ENCODE results near the gene PYROXD2.

DNA sequence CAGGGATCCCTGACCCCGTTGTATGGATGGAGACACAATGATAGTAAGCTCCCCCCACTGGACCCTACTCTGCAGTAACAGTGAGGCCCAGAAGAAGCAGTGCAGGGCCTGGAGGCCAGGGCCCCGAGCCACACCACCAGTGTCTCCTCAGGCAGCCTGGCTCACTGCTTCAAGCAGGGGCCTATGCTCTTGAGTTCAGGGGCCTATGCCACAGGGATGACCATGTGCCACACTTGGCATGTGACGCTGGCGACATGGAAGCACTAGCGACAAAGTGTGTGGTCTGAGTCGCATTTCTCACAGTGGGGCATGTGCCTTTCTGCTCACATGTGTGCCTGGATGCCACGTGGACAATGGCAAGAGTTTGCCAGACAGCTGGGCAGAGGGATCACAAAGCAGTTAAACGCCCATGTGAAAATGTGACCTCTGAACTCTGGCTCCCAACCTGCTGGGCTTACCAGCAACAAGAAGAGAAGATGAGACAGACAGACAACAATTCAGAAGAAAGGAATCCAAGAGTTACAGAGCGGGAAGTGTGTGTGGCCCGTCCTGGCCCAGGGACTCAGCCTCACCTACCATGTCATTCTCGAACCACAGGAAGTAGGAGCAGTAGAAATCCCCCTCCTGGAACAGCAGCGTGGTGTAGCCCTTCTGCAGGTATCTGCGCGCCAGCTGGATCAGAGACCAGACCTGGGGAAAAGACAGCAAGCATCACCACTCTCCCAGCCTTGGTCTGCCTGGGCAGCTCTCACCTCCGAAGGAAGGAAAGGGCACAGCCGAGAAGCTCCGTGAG is 4.7 kb upstream of the PYROXD2 start:
- no peak for TF ChIP-seq TP53 (CRISPR knock-in tag; IDR thresholded peaks at IDR 0.05)
- TF ChIP-seq, protein P1, sequence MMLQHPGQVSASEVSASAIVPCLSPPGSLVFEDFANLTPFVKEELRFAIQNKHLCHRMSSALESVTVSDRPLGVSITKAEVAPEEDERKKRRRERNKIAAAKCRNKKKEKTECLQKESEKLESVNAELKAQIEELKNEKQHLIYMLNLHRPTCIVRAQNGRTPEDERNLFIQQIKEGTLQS (CRISPR knock-in tag; conservative IDR thresholded peaks at IDR 0.05) = no peak

All from WTC11 (cell line).